H9 (cell line): ENCODE data around the gene FAM20A. TPM values are rescaled to one million over a fixed set of nuclear protein-coding genes. Genes with fewer than 3 reads are reported as not detected.

Experiments used
- DNase-seq: peaks from one replicate; pipeline ENCODE4 v3.0.0-alpha.2; 2017
- H2AFZ ChIP-seq: one replicate; pipeline ENCODE4 v1.6.1; 2013; ENCODE audit warnings: mild to moderate bottlenecking, low read length, control low read depth, moderate library complexity
- H2AK5ac ChIP-seq: 2 replicates; pipeline ENCODE4 v1.6.1; 2013; ENCODE audit warnings: low read length, control low read depth, mixed read lengths; ENCODE audit not compliant: insufficient read length
- H2BK120ac ChIP-seq: one replicate; pipeline ENCODE4 v1.6.1; 2013; ENCODE audit warnings: low read depth, mild to moderate bottlenecking, low read length, control low read depth, inconsistent platforms; ENCODE audit not compliant: poor library complexity, severe bottlenecking
- H2BK12ac ChIP-seq: 2 replicates; pipeline ENCODE4 v1.6.1; 2013; ENCODE audit warnings: low read length, control low read depth, mixed read lengths, low read depth; ENCODE audit not compliant: insufficient read length
- H2BK15ac ChIP-seq: 2 replicates; pipeline ENCODE4 v1.6.1; 2013; ENCODE audit warnings: low read depth, low read length, control low read depth
- H2BK20ac ChIP-seq: one replicate; pipeline ENCODE4 v1.6.1; 2013; ENCODE audit warnings: low read depth, mild to moderate bottlenecking, low read length, control low read depth, inconsistent platforms; ENCODE audit not compliant: poor library complexity, severe bottlenecking
- H2BK5ac ChIP-seq: 2 replicates; pipeline ENCODE4 v1.6.1; 2013; ENCODE audit warnings: low read length, control low read depth, mixed read lengths; ENCODE audit not compliant: insufficient read length
- H3K14ac ChIP-seq: 2 replicates; pipeline ENCODE4 v1.6.1; 2013; ENCODE audit warnings: low read length, control low read depth; ENCODE audit not compliant: insufficient read depth
- H3K18ac ChIP-seq: 2 replicates; pipeline ENCODE4 v1.6.1; 2013; ENCODE audit warnings: low read depth, mild to moderate bottlenecking, mixed read lengths, low read length, control low read depth; ENCODE audit not compliant: insufficient read length
- H3K23ac ChIP-seq: 2 replicates; pipeline ENCODE4 v1.6.1; 2013; ENCODE audit warnings: low read length, control low read depth, mixed read lengths, low read depth; ENCODE audit not compliant: insufficient read length
- H3K23me2 ChIP-seq: 2 replicates; pipeline ENCODE4 v1.6.1; 2013; ENCODE audit warnings: low read depth, mild to moderate bottlenecking, mixed read lengths, low read length, control low read depth; ENCODE audit not compliant: insufficient read length, poor library complexity, severe bottlenecking
- H3K27ac ChIP-seq: 2 replicates; pipeline ENCODE4 v1.5.1; 2013; ENCODE audit warnings: low read length, control low read depth, mixed read lengths, low read depth; ENCODE audit not compliant: insufficient read length
- H3K27me3 ChIP-seq: 2 replicates; pipeline ENCODE4 v1.6.1; 2013; ENCODE audit warnings: low read length, control low read depth, inconsistent platforms; ENCODE audit not compliant: insufficient read depth
- H3K4ac ChIP-seq: 2 replicates; pipeline ENCODE4 v1.6.1; 2013; ENCODE audit warnings: low read depth, mild to moderate bottlenecking, control low read depth, inconsistent platforms, low read length, moderate library complexity
- H3K4me1 ChIP-seq: 2 replicates; pipeline ENCODE4 v1.6.1; 2013; ENCODE audit warnings: low read length, control low read depth, inconsistent platforms; ENCODE audit not compliant: insufficient read depth
- H3K4me2 ChIP-seq: 2 replicates; pipeline ENCODE4 v1.6.1; 2013; ENCODE audit warnings: low read length, control low read depth, mixed read lengths; ENCODE audit not compliant: insufficient read length, insufficient read depth
- H3K56ac ChIP-seq: 2 replicates; pipeline ENCODE4 v1.6.1; 2013; ENCODE audit warnings: low read depth, mild to moderate bottlenecking, mixed read lengths, low read length, control low read depth; ENCODE audit not compliant: insufficient read length
- H3K79me1 ChIP-seq: 2 replicates; pipeline ENCODE4 v1.6.1; 2013; ENCODE audit warnings: low read depth, mild to moderate bottlenecking, moderate library complexity, low read length, control low read depth, inconsistent platforms; ENCODE audit not compliant: insufficient read depth, poor library complexity, severe bottlenecking
- H3K79me2 ChIP-seq: 2 replicates; pipeline ENCODE4 v1.6.1; 2013; ENCODE audit warnings: low read length, control low read depth, inconsistent platforms; ENCODE audit not compliant: insufficient read depth
- H3K9ac ChIP-seq: 2 replicates; pipeline ENCODE4 v1.6.1; 2013; ENCODE audit warnings: low read length, control low read depth, mixed read lengths; ENCODE audit not compliant: insufficient read length; ENCODE audit errors: extremely low read depth
- H3K9me3 ChIP-seq: one replicate; pipeline ENCODE4 v1.6.1; 2013; ENCODE audit warnings: low read depth, low read length, inconsistent platforms; ENCODE audit not compliant: control insufficient read depth
- H3T11ph ChIP-seq: one replicate; pipeline ENCODE4 v1.6.1; 2013; ENCODE audit warnings: mild to moderate bottlenecking, low read length, control low read depth, inconsistent platforms
- H4K20me1 ChIP-seq: one replicate; pipeline ENCODE4 v1.6.1; 2013; ENCODE audit not compliant: control insufficient read depth, insufficient read length, insufficient read depth
- H4K5ac ChIP-seq: 2 replicates; pipeline ENCODE4 v1.6.1; 2013; ENCODE audit warnings: low read depth, mild to moderate bottlenecking, mixed read lengths, low read length, control low read depth; ENCODE audit not compliant: insufficient read length
- H4K8ac ChIP-seq: replicated peaks from 2 replicates; pipeline ENCODE4 v1.6.1; 2013; ENCODE audit warnings: low read length, control low read depth, mixed read lengths, low read depth; ENCODE audit not compliant: insufficient read length
- H4K91ac ChIP-seq: 2 replicates; pipeline ENCODE4 v1.6.1; 2013; ENCODE audit warnings: low read depth, mild to moderate bottlenecking, moderate library complexity, mixed read lengths, low read length, control low read depth; ENCODE audit not compliant: insufficient read length
- H3K27ac Mint-ChIP-seq, 3 experiments: 2 replicates in 2 of 3; 3 replicates in 1 of 3; pipeline ENCODE4 v1.8.0; 2020 to 2021; ENCODE audit warnings: mixed read lengths in 3 of 3, mild to moderate bottlenecking in 1 of 3, moderate library complexity in 1 of 3
- H3K27me3 Mint-ChIP-seq: 2 replicates; pipeline ENCODE4 v1.8.0; 2021; ENCODE audit warnings: low read depth, mild to moderate bottlenecking, moderate library complexity, mixed read lengths
- H3K36me3 Mint-ChIP-seq, 3 experiments: 2 replicates in 2 of 3; 3 replicates in 1 of 3; pipeline ENCODE4 v1.8.0; 2020 to 2021; ENCODE audit warnings: low read depth in 3 of 3, mixed read lengths in 3 of 3; ENCODE audit not compliant: insufficient read depth in 1 of 3
- H3K4me1 Mint-ChIP-seq, 2 experiments: 2 replicates each; pipeline ENCODE4 v1.8.0; 2020; ENCODE audit warnings: mixed read lengths in 2 of 2
- H3K4me3 Mint-ChIP-seq, 2 experiments: 2 replicates in 1 of 2; 3 replicates in 1 of 2; pipeline ENCODE4 v1.8.0; 2020 to 2021; ENCODE audit warnings: mild to moderate bottlenecking in 2 of 2, mixed read lengths in 2 of 2, moderate library complexity in 1 of 2
- H3K9me3 Mint-ChIP-seq, 2 experiments: 2 replicates in 1 of 2; 3 replicates in 1 of 2; pipeline ENCODE4 v1.8.0; 2020; ENCODE audit warnings: mild to moderate bottlenecking in 2 of 2, mixed read lengths in 2 of 2, moderate library complexity in 1 of 2
- WGBS: extraction: QIAGEN DNeasy Blood & Tissue Kit; methylation state at CpG from one replicate; pipeline ENCODE4 v1.1.7; 2013; ENCODE audit warnings: missing lambda C conversion rate, low lambda C conversion rate, mixed read lengths; ENCODE audit not compliant: insufficient read length; ENCODE audit errors: extremely low coverage; 5-methylcytosine and 5-hydroxymethylcytosine counted together
- total RNA-seq: library from RNA; stranded (reverse); gene quantifications from 2 replicates; pipeline ENCODE4 v1.2.1, GENCODE V29; 2021
- TF ChIP-seq, protein P1 (sequence below): fragments of 200-600 bp; sonication (generic); conservative IDR thresholded peaks from 3 replicates; pipeline ENCODE4 v1.8.0; 2021; ENCODE audit warnings: antibody characterized with exemption, mild to moderate bottlenecking

FAM20A gene
- total RNA-seq, 1 experiment from 2014 or later = 34.4 TPM

DNA sequence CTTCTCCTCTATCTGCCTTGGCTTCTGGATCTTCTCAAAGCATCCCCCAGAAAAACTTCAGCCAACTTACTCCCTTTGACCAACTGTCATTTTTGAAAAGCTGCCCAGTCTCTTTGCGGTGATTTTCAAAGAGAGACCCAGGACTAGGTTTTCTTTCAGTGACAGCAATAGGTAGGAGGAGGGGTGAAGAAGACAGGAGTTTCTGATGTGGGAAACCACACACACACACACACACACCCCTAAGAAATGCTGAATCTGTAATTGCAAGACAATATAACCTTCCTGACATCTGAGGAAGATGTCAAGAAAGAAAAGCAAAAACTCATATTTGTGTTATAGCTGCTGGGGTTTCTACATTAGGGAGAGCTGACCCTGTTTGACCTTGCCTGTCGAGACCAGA lies 5.2 kb downstream of the FAM20A start:
- H3K79me1 ChIP-seq = no peaks in the 10 kb centered on the region
- H3K4me1 Mint-ChIP-seq = peaks cover 30 to 44% of the 10 kb centered on the region in 2 experiments
- H3K56ac ChIP-seq = no peak overlapping the region
- peaks cover 11% of the 10 kb centered on the region for H3K27me3 Mint-ChIP-seq
- no peak overlapping the region for H3K23ac ChIP-seq
- no peak overlapping the region for H2BK20ac ChIP-seq
- H3K9me3 ChIP-seq = no peaks in the 10 kb centered on the region
- H3K9ac ChIP-seq = no peak overlapping the region
- no peak overlapping the region for H3K27ac ChIP-seq
- DNase-seq = no peak
- no peaks in the 10 kb centered on the region for H3K9me3 Mint-ChIP-seq
- no peaks in the 10 kb centered on the region; the same call in 1 of the 2 replicates for H3K4me1 ChIP-seq
- no peak overlapping the region for H4K91ac ChIP-seq
- TF ChIP-seq, protein P1, sequence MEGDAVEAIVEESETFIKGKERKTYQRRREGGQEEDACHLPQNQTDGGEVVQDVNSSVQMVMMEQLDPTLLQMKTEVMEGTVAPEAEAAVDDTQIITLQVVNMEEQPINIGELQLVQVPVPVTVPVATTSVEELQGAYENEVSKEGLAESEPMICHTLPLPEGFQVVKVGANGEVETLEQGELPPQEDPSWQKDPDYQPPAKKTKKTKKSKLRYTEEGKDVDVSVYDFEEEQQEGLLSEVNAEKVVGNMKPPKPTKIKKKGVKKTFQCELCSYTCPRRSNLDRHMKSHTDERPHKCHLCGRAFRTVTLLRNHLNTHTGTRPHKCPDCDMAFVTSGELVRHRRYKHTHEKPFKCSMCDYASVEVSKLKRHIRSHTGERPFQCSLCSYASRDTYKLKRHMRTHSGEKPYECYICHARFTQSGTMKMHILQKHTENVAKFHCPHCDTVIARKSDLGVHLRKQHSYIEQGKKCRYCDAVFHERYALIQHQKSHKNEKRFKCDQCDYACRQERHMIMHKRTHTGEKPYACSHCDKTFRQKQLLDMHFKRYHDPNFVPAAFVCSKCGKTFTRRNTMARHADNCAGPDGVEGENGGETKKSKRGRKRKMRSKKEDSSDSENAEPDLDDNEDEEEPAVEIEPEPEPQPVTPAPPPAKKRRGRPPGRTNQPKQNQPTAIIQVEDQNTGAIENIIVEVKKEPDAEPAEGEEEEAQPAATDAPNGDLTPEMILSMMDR = no peak
- WGBS = no CpG with 5 or more reads among the region's 2 CpGs
- H3K79me2 ChIP-seq = no peaks in the 10 kb centered on the region
- H3K14ac ChIP-seq = no peak overlapping the region
- H2AK5ac ChIP-seq = no peak overlapping the region
- H2BK5ac ChIP-seq = no peak overlapping the region
- no peak overlapping the region for H3K4ac ChIP-seq
- H2BK12ac ChIP-seq = no peak overlapping the region
- H4K20me1 ChIP-seq = no peaks in the 10 kb centered on the region
- peaks cover 0 to 72% (median 40%) of the 10 kb centered on the region in 3 experiments; a peak in 5 of 7 replicates for H3K36me3 Mint-ChIP-seq
- peak overlapping the region in 1 of 3 experiments; percentile 13; a peak in 1 of 7 replicates for H3K27ac Mint-ChIP-seq
- H4K5ac ChIP-seq = no peak overlapping the region
- H3K4me2 ChIP-seq = no peak overlapping the region
- H3K27me3 ChIP-seq = peaks cover 6% of the 10 kb centered on the region; the same call in 1 of the 2 replicates
- no peak overlapping the region for H3T11ph ChIP-seq
- no peak overlapping the region for H2BK15ac ChIP-seq
- no peak overlapping the region for H4K8ac ChIP-seq
- H3K4me3 Mint-ChIP-seq = no peak overlapping the region
- no peak overlapping the region for H2BK120ac ChIP-seq
- peaks cover 7% of the 10 kb centered on the region for H3K23me2 ChIP-seq
- H3K18ac ChIP-seq = no peak overlapping the region
- no peak overlapping the region for H2AFZ ChIP-seq
